IMR-90 (cell line): Measurements from ENCODE around the gene MEF2B.

ENCODE experiments used
- BHLHE40 ChIP-seq: fragments of 150-350 bp; IDR thresholded peaks from 2 replicates; pipeline ENCODE4 v1.6.1; 2016; ENCODE audit warnings: mild to moderate bottlenecking, low read depth, low read length
- CEBPB ChIP-seq: IDR thresholded peaks from 2 replicates; pipeline ENCODE4 v1.6.1; 2012; ENCODE audit warnings: low read depth, low read length, improper control_type of control experiment
- CTCF ChIP-seq: conservative IDR thresholded peaks from 2 replicates; pipeline ENCODE4 v1.5.1; 2012; ENCODE audit warnings: mild to moderate bottlenecking, low read depth, low read length, improper control_type of control experiment
- FOS ChIP-seq: fragments of 150-350 bp; IDR thresholded peaks from 2 replicates; pipeline ENCODE4 v1.6.1; 2016; ENCODE audit warnings: low read depth, low read length
- POLR2A ChIP-seq: IDR thresholded peaks from 2 replicates; pipeline ENCODE4 v1.6.1; 2012; ENCODE audit warnings: mild to moderate bottlenecking, low read depth, low read length
- RAD21 ChIP-seq: IDR thresholded peaks from 2 replicates; pipeline ENCODE4 v1.6.1; 2012; ENCODE audit warnings: low read length, improper control_type of control experiment
- RCOR1 ChIP-seq: IDR thresholded peaks from 2 replicates; pipeline ENCODE4 v1.6.1; 2012; ENCODE audit warnings: mild to moderate bottlenecking, low read length, improper control_type of control experiment; ENCODE audit not compliant: insufficient replicate concordance
- SMC3 ChIP-seq: fragments of 150-350 bp; IDR thresholded peaks from 2 replicates; pipeline ENCODE4 v1.6.1; 2016; ENCODE audit warnings: low read depth, mild to moderate bottlenecking, antibody characterized with exemption, low read length, moderate library complexity

- TF ChIP-seq CTCF (no peak), RCOR1 (no peak), SMC3 (no peak), POLR2A (no peak), BHLHE40 (no peak), CEBPB (no peak), RAD21 (no peak), FOS (no peak)
These were observed 59.5 kb downstream of the MEF2B start for GRCh38 chr19:19110410-19111135.
